ENCODE data around the gene ITGA6. TPM values are rescaled to one million over a fixed set of nuclear protein-coding genes. Genes with fewer than 3 reads are reported as not detected.

ITGA6 gene
- total and polyA plus RNA-seq, 2 experiments from 2014 or later = 32.9 to 124 TPM

DNA sequence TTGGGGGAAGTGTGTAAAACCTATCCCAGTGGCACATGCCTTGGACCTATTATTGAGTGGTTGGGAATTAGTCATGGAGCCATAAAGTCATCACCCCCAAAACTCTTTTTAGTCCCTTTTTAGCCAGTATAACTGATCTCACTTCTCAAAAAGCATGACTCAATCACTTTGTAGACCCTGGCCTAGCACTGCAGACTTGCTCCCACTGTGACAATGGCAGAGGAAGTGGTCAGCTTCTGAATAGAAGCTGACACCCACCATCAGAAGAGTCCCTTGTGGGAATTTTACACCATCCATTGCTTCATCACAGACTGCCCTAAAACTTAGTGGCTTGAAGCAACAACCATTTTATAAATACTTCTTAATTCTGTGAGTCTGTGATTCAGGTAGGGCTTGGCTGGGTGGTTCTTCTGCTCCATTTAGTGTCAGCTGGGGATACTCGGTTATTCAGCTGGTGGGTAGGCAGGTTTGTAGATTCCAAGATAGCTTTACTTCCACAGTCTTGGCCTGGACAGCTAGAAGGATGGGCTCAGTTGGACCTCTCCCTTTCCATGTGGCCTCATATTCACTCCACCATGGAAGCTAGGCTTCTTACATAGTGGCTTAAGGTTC, 10.8 kb upstream of the ITGA6 start:
- Mint-ChIP-seq H3K27me3 (ENCODE audit: insufficient read depth, low read depth, poor library complexity) (peaks cover 2% of the 10 kb centered on the region), H3K4me1 (no peaks in the 10 kb centered on the region; the same call in 2 of the 3 replicates), H3K27ac (no peak overlapping the region), H3K36me3 (ENCODE audit: low read depth) (no peaks in the 10 kb centered on the region), H3K9me3 (peaks cover 3% of the 10 kb centered on the region; the same call in 1 of the 3 replicates), H3K4me3 (no peak overlapping the region)
- Histone ChIP-seq H3K79me2 (replicated peaks; ENCODE audit: insufficient read depth) (no peaks in the 10 kb centered on the region), H2AFZ (no peak overlapping the region), H4K20me1 (replicated peaks; ENCODE audit: insufficient read depth) (no peaks in the 10 kb centered on the region), H3K9me2 (ENCODE audit: insufficient read depth) (peaks cover 16% of the 10 kb centered on the region), H3K4me1 (ENCODE audit: insufficient read depth) (no peaks in the 10 kb centered on the region), H3K27ac (ENCODE audit: low read depth) (no peak overlapping the region), H3K27me3 (ENCODE audit: insufficient read depth) (no peaks in the 10 kb centered on the region), H3K4me3 (no peak overlapping the region), H3F3A (replicated peaks; ENCODE audit: low read depth) (no peaks in the 10 kb centered on the region; the same call in 1 of the 2 replicates), H3K36me3 (ENCODE audit: insufficient read depth) (no peaks in the 10 kb centered on the region), H3K4me2 (no peak overlapping the region)
- ATAC-seq (no peak), DNase-seq (ENCODE audit: low spot score) (no peak)
- TF ChIP-seq ZNF331 (CRISPR knock-in tag; IDR thresholded peaks at IDR 0.05; ENCODE audit: low read depth) = peak; percentile 55
- TF ChIP-seq, protein P1, sequence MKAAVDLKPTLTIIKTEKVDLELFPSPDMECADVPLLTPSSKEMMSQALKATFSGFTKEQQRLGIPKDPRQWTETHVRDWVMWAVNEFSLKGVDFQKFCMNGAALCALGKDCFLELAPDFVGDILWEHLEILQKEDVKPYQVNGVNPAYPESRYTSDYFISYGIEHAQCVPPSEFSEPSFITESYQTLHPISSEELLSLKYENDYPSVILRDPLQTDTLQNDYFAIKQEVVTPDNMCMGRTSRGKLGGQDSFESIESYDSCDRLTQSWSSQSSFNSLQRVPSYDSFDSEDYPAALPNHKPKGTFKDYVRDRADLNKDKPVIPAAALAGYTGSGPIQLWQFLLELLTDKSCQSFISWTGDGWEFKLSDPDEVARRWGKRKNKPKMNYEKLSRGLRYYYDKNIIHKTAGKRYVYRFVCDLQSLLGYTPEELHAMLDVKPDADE (IDR thresholded peaks at IDR 0.05) = no peak
- no peak for TF ChIP-seq NANOG (IDR thresholded peaks at IDR 0.05; ENCODE audit: borderline replicate concordance)
- TF ChIP-seq EZH2phosphoT487 (IDR thresholded peaks at IDR 0.05; ENCODE audit: unreplicated experiment) = no peak
- no peak for TF ChIP-seq POLR2AphosphoS5 (IDR thresholded peaks at IDR 0.05; ENCODE audit: low read depth)

DNA sequence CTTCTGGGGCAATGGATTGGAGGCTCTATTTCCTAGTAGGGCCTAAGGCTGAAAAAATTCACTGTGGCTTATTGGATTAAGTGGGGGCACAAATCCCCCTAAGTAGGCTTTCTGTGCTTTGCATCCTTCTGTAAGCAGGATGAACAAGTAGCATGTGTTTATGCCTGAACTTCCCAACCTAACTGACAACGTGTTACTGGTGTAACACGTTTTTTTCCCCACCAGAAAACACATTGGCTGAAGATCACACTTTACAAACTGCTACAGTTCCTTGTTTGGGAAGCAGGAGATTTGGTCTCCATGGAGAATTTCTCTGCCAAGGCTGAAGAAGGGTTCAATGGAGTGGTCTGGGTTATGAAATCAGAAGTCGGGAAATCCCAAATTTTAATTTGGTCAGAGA, 7.2 kb upstream of the ITGA6 start:
- Mint-ChIP-seq H3K27me3 (ENCODE audit: insufficient read depth, low read depth, poor library complexity) (peaks cover 2% of the 10 kb centered on the region), H3K36me3 (ENCODE audit: low read depth) (no peaks in the 10 kb centered on the region), H3K4me1 (peaks cover 7% of the 10 kb centered on the region), H3K4me3 (no peak overlapping the region), H3K27ac (no peak overlapping the region), H3K9me3 (peaks cover 3% of the 10 kb centered on the region; the same call in 1 of the 3 replicates)
- H3K4me3 ChIP-seq = no peak overlapping the region
- TF ChIP-seq EZH2phosphoT487 (IDR thresholded peaks at IDR 0.05; ENCODE audit: unreplicated experiment) (no peak), POLR2AphosphoS5 (IDR thresholded peaks at IDR 0.05; ENCODE audit: low read depth) (no peak), ZNF331 (CRISPR knock-in tag; IDR thresholded peaks at IDR 0.05; ENCODE audit: low read depth) (no peak), JUNB (IDR thresholded peaks at IDR 0.05; ENCODE audit: unreplicated experiment) (no peak), STAT1 (IDR thresholded peaks at IDR 0.05; ENCODE audit: unreplicated experiment) (no peak), ZNF114 (CRISPR knock-in tag; IDR thresholded peaks at IDR 0.05) (no peak)
- TF ChIP-seq, protein P2, sequence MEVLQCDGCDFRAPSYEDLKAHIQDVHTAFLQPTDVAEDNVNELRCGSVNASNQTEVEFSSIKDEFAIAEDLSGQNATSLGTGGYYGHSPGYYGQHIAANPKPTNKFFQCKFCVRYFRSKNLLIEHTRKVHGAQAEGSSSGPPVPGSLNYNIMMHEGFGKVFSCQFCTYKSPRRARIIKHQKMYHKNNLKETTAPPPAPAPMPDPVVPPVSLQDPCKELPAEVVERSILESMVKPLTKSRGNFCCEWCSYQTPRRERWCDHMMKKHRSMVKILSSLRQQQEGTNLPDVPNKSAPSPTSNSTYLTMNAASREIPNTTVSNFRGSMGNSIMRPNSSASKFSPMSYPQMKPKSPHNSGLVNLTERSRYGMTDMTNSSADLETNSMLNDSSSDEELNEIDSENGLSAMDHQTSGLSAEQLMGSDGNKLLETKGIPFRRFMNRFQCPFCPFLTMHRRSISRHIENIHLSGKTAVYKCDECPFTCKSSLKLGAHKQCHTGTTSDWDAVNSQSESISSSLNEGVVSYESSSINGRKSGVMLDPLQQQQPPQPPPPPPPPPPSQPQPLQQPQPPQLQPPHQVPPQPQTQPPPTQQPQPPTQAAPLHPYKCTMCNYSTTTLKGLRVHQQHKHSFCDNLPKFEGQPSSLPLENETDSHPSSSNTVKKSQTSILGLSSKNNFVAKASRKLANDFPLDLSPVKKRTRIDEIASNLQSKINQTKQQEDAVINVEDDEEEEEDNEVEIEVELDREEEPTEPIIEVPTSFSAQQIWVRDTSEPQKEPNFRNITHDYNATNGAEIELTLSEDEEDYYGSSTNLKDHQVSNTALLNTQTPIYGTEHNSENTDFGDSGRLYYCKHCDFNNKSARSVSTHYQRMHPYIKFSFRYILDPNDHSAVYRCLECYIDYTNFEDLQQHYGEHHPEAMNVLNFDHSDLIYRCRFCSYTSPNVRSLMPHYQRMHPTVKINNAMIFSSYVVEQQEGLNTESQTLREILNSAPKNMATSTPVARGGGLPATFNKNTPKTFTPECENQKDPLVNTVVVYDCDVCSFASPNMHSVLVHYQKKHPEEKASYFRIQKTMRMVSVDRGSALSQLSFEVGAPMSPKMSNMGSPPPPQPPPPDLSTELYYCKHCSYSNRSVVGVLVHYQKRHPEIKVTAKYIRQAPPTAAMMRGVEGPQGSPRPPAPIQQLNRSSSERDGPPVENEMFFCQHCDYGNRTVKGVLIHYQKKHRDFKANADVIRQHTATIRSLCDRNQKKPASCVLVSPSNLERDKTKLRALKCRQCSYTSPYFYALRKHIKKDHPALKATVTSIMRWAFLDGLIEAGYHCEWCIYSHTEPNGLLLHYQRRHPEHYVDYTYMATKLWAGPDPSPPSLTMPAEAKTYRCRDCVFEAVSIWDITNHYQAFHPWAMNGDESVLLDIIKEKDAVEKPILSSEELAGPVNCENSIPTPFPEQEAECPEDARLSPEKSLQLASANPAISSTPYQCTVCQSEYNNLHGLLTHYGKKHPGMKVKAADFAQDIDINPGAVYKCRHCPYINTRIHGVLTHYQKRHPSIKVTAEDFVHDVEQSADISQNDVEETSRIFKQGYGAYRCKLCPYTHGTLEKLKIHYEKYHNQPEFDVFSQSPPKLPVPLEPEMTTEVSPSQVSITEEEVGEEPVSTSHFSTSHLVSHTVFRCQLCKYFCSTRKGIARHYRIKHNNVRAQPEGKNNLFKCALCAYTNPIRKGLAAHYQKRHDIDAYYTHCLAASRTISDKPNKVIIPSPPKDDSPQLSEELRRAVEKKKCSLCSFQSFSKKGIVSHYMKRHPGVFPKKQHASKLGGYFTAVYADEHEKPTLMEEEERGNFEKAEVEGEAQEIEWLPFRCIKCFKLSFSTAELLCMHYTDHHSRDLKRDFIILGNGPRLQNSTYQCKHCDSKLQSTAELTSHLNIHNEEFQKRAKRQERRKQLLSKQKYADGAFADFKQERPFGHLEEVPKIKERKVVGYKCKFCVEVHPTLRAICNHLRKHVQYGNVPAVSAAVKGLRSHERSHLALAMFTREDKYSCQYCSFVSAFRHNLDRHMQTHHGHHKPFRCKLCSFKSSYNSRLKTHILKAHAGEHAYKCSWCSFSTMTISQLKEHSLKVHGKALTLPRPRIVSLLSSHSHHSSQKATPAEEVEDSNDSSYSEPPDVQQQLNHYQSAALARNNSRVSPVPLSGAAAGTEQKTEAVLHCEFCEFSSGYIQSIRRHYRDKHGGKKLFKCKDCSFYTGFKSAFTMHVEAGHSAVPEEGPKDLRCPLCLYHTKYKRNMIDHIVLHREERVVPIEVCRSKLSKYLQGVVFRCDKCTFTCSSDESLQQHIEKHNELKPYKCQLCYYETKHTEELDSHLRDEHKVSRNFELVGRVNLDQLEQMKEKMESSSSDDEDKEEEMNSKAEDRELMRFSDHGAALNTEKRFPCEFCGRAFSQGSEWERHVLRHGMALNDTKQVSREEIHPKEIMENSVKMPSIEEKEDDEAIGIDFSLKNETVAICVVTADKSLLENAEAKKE (CRISPR knock-in tag; IDR thresholded peaks at IDR 0.05) = no peak
- no peaks in the 10 kb centered on the region for H3K36me3 ChIP-seq (ENCODE audit: insufficient read depth)
- no peaks in the 10 kb centered on the region for H3F3A ChIP-seq (replicated peaks; ENCODE audit: low read depth)
- H3K4me1 ChIP-seq (ENCODE audit: insufficient read depth) = 0 out of 2 replicates have a peak, but pooled peaks cover 8% of the 10 kb centered on the region
- H3K9me2 ChIP-seq (ENCODE audit: insufficient read depth) = peaks cover 16% of the 10 kb centered on the region
- peak overlapping the region; percentile 83 for H2AFZ ChIP-seq
- no peak for ATAC-seq
- no peak overlapping the region for H3K27ac ChIP-seq (ENCODE audit: low read depth)
- no peaks in the 10 kb centered on the region for H3K27me3 ChIP-seq (ENCODE audit: insufficient read depth)
- H4K20me1 ChIP-seq (replicated peaks; ENCODE audit: insufficient read depth) = no peaks in the 10 kb centered on the region
- H3K4me2 ChIP-seq = no peak overlapping the region
- no peaks in the 10 kb centered on the region for H3K79me2 ChIP-seq (replicated peaks; ENCODE audit: insufficient read depth)
- no peak for DNase-seq (ENCODE audit: low spot score)

Measured in GM23338 (cell line).